Neural progenitor cell (in vitro differentiated cells): ENCODE measurements around the gene LRRC46. TPM values are rescaled to one million over a fixed set of nuclear protein-coding genes. Genes with fewer than 3 reads are reported as not detected.

ENCODE experiments used
- DNase-seq: peaks from one replicate; pipeline ENCODE4 v3.0.0-alpha.2; 2016; ENCODE audit warnings: low spot score
- H2AFZ ChIP-seq: fragments of 200-600 bp; sonication (generic); replicated peaks from 2 replicates; pipeline ENCODE4 v1.6.1; 2016; ENCODE audit warnings: antibody characterized with exemption
- H3F3A ChIP-seq: fragments of 200-600 bp; sonication (generic); 2 replicates; pipeline ENCODE4 v1.6.1; 2016; ENCODE audit warnings: antibody characterized with exemption, low read depth
- H3K27ac ChIP-seq: fragments of 200-600 bp; sonication (generic); 2 replicates; pipeline ENCODE4 v1.5.1; 2016; ENCODE audit warnings: mild to moderate bottlenecking
- H3K27me3 ChIP-seq: fragments of 200-600 bp; sonication (generic); 2 replicates; pipeline ENCODE4 v1.6.1; 2016; ENCODE audit warnings: mild to moderate bottlenecking, moderate library complexity
- H3K36me3 ChIP-seq: fragments of 200-600 bp; sonication (generic); 2 replicates; pipeline ENCODE4 v1.5.1; 2016
- H3K4me1 ChIP-seq: fragments of 200-600 bp; sonication (generic); 2 replicates; pipeline ENCODE4 v1.6.1; 2016; ENCODE audit warnings: mixed run types
- H3K4me2 ChIP-seq: fragments of 200-600 bp; sonication (generic); 2 replicates; pipeline ENCODE4 v1.6.1; 2016
- H3K4me3 ChIP-seq: fragments of 200-600 bp; sonication (generic); 2 replicates; pipeline ENCODE4 v1.5.1; 2016
- H3K79me2 ChIP-seq: fragments of 200-600 bp; sonication (generic); 2 replicates; pipeline ENCODE4 v1.6.1; 2016; ENCODE audit warnings: low read depth
- H3K9ac ChIP-seq: fragments of 200-600 bp; sonication (generic); 2 replicates; pipeline ENCODE4 v1.6.1; 2016
- H3K9me3 ChIP-seq: fragments of 200-600 bp; sonication (generic); 2 replicates; pipeline ENCODE4 v1.5.1; 2016; ENCODE audit warnings: low read depth
- H4K20me1 ChIP-seq: fragments of 200-600 bp; sonication (generic); 2 replicates; pipeline ENCODE4 v1.6.1; 2016; ENCODE audit warnings: low read depth
- H3K27ac Mint-ChIP-seq: 3 replicates; pipeline ENCODE4 v1.8.0; 2021; ENCODE audit warnings: mixed read lengths
- H3K27me3 Mint-ChIP-seq: 2 replicates; pipeline ENCODE4 v1.8.0; 2022; ENCODE audit warnings: low read depth, mild to moderate bottlenecking, inconsistent platforms, moderate library complexity, mixed read lengths; ENCODE audit not compliant: insufficient read depth
- H3K36me3 Mint-ChIP-seq: 3 replicates; pipeline ENCODE4 v1.8.0; 2021; ENCODE audit warnings: mixed read lengths
- H3K4me1 Mint-ChIP-seq: 3 replicates; pipeline ENCODE4 v1.8.0; 2021; ENCODE audit warnings: mixed read lengths
- H3K4me3 Mint-ChIP-seq: 3 replicates; pipeline ENCODE4 v1.8.0; 2021; ENCODE audit warnings: mild to moderate bottlenecking, moderate library complexity, mixed read lengths
- H3K9me3 Mint-ChIP-seq: 3 replicates; pipeline ENCODE4 v1.8.0; 2020; ENCODE audit warnings: mixed read lengths
- CTCF ChIP-seq: fragments of 200-600 bp; sonication (generic); IDR thresholded peaks from 2 replicates; pipeline ENCODE4 v1.5.1; 2017; ENCODE audit warnings: antibody characterized with exemption, mild to moderate bottlenecking
- EZH2 ChIP-seq: fragments of 200-600 bp; sonication (generic); IDR thresholded peaks from 2 replicates; pipeline ENCODE4 v1.6.1; 2017; ENCODE audit warnings: antibody characterized with exemption, mild to moderate bottlenecking, moderate library complexity
- EZH2phosphoT487 ChIP-seq: fragments of 200-600 bp; sonication (generic); IDR thresholded peaks from 2 replicates; pipeline ENCODE4 v1.6.1; 2017; ENCODE audit warnings: antibody characterized with exemption
- total RNA-seq: library from RNA; depleted of rRNA; stranded (reverse); fragments of >200 nt; gene quantifications from 2 replicates; pipeline ENCODE4 v1.2.3, GENCODE V29; 2015; ENCODE audit warnings: low replicate concordance

The LRRC46 gene
- total RNA-seq, 1 donor from 2014 or later: 0.06 TPM

GRCh38 chr17:47843391-47843730, 11.9 kb downstream of the LRRC46 start:
- no peak overlapping the region for H3K9ac ChIP-seq
- peaks cover 7% of the 10 kb centered on the region for H3K79me2 ChIP-seq
- no peak overlapping the region for H2AFZ ChIP-seq
- no peaks in the 10 kb centered on the region for H4K20me1 ChIP-seq
- peaks cover 44% of the 10 kb centered on the region for H3K27me3 ChIP-seq
- Mint-ChIP-seq H3K36me3 (no peaks in the 10 kb centered on the region), H3K27me3 (peaks cover 38% of the 10 kb centered on the region), H3K4me1 (peaks cover 28% of the 10 kb centered on the region), H3K4me3 (no peak overlapping the region), H3K9me3 (no peaks in the 10 kb centered on the region), H3K27ac (no peak overlapping the region)
- H3F3A ChIP-seq: no peaks in the 10 kb centered on the region
- no peaks in the 10 kb centered on the region for H3K36me3 ChIP-seq
- peaks cover 15% of the 10 kb centered on the region for H3K4me1 ChIP-seq
- H3K27ac ChIP-seq: no peak overlapping the region
- no peak overlapping the region for H3K4me3 ChIP-seq
- H3K9me3 ChIP-seq: no peaks in the 10 kb centered on the region
- H3K4me2 ChIP-seq: no peak overlapping the region
- DNase-seq: no peak
- TF ChIP-seq CTCF: no peak
- TF ChIP-seq EZH2: no peak
- TF ChIP-seq EZH2phosphoT487: no peak

DNA sequence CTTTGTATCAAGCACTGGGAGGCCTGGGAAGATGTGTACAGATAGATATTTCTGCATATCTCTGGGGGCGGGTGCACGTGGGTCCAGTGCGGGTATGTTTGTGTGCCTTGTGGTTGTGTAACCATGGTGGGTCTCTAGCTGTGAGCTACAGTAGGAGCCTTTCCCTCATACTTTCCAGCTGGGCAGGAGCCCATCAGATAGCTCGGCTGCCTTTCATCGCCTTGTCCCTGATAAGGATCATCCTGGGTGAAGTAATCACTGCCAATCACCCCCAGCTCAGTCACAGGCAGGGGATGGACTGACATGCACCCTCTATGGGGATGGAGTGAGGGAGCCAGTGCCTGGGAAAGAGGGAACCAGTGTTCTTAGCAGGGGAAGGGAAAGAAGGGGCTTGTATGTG, 12.8 kb downstream of the LRRC46 start:
- Mint-ChIP-seq H3K4me3 (no peak overlapping the region), H3K27me3 (peaks cover 46% of the 10 kb centered on the region), H3K27ac (no peak overlapping the region), H3K4me1 (peaks cover 27% of the 10 kb centered on the region), H3K36me3 (peaks cover 2% of the 10 kb centered on the region), H3K9me3 (peaks cover 2% of the 10 kb centered on the region)
- no peaks in the 10 kb centered on the region for H3K9me3 ChIP-seq
- H3K36me3 ChIP-seq: no peaks in the 10 kb centered on the region
- DNase-seq: no peak
- H3K4me1 ChIP-seq: peaks cover 15% of the 10 kb centered on the region
- H2AFZ ChIP-seq: no peak overlapping the region
- no peaks in the 10 kb centered on the region for H3F3A ChIP-seq
- no peak overlapping the region for H3K4me2 ChIP-seq
- peaks cover 7% of the 10 kb centered on the region for H3K79me2 ChIP-seq
- peaks cover 8% of the 10 kb centered on the region for H4K20me1 ChIP-seq
- H3K9ac ChIP-seq: no peak overlapping the region
- peaks cover 53% of the 10 kb centered on the region for H3K27me3 ChIP-seq
- no peak overlapping the region for H3K27ac ChIP-seq
- TF ChIP-seq EZH2phosphoT487 (no peak), EZH2 (no peak), CTCF (no peak)
- no peak overlapping the region for H3K4me3 ChIP-seq

DNA sequence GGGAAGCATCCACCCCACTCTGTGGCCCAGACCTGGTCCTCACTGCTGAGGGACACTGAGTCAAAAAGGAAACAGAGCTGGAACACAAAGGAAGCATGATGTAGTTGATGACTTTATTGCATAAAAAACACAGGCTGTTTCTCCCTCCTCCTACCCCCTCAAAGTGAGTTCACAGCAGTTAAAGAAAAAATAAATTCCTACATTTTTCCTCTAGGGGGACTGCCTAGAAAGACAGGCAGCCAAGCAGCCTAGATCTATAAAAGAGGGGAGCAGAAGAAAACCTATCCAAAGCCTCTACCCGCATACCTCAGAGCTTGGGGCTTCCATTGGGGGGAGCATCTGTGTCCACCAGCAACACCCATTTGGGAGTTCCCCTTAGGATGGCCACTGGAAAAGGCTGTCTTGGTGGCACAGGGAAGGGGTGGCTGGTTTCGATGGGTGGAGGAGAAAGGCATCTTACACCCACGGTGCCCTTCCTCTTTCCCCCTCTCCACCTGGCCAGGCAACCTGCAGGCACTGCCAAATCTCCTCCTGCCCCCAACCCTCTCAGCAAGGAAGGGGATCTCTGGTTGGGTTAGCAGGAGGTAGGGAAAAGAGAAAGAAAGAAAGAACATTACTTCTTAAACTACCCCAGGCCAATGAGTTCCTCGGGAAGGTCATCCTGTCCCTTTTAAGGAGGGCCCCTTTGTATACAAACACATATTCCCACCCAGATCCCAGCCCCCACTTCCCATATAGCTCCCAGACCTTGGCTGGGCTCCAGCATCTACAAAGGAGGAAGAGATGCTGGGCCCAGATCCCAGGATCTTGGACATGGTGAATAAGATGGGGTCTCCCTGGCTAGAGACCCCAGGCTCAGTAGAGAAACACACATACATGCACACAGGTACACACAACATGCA, 13.6 kb downstream of the LRRC46 start:
- Histone ChIP-seq H3K79me2 (peaks cover 7% of the 10 kb centered on the region), H3K27me3 (peaks cover 61% of the 10 kb centered on the region), H2AFZ (no peak overlapping the region), H3F3A (no peaks in the 10 kb centered on the region), H3K4me2 (no peak overlapping the region), H3K4me3 (no peak overlapping the region), H3K9me3 (no peaks in the 10 kb centered on the region), H3K9ac (no peak overlapping the region), H3K36me3 (no peaks in the 10 kb centered on the region), H3K27ac (no peak overlapping the region), H4K20me1 (peaks cover 16% of the 10 kb centered on the region), H3K4me1 (peaks cover 14% of the 10 kb centered on the region)
- peaks cover 55% of the 10 kb centered on the region for H3K27me3 Mint-ChIP-seq
- H3K36me3 Mint-ChIP-seq: peaks cover 2% of the 10 kb centered on the region
- no peak overlapping the region for H3K27ac Mint-ChIP-seq
- peaks cover 24% of the 10 kb centered on the region for H3K4me1 Mint-ChIP-seq
- DNase-seq: no peak
- no peak overlapping the region for H3K4me3 Mint-ChIP-seq
- peaks cover 2% of the 10 kb centered on the region for H3K9me3 Mint-ChIP-seq
- TF ChIP-seq CTCF (peak; percentile 52), EZH2 (no peak)
